ENCODE results near the gene NTRK1.
A peak's percentile ranks its signal among the peaks of the same experiment; 100 is the strongest.

DNA sequence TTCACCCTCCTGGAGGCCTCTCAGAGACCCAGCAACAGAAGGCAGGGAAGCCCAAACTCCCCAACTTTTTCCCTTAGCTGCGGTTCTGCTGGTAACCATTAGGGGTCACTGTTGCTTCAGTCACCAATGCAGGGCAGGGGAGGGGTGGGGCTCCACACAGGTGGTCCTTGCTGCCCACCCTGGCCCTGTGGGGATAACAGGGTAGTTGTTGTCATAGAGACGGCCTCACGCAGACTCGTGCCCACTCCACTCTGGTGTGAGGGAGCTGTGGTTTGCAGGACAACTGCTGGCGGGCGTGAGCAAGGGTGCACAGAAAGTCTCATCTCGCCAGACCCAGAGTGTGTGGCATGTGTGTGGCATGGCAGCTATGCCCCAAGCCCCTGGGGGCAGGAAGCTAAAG lies 21.7 kb upstream of the NTRK1 start:
- TF ChIP-seq ZNF354C (tag by site-specific recombination; IDR thresholded peaks at IDR 0.05; ENCODE audit: borderline replicate concordance, low read depth) (no peak), SP2 (tag by site-specific recombination; IDR thresholded peaks at IDR 0.05) (no peak), SALL2 (tag by site-specific recombination; IDR thresholded peaks at IDR 0.05; ENCODE audit: borderline replicate concordance) (no peak), KLF16 (tag by site-specific recombination; IDR thresholded peaks at IDR 0.05) (no peak), MEIS1 (CRISPR knock-in tag; IDR thresholded peaks at IDR 0.05; ENCODE audit: borderline replicate concordance) (no peak), ZNF214 (tag by site-specific recombination; IDR thresholded peaks at IDR 0.05; ENCODE audit: borderline replicate concordance) (no peak), EGR2 (tag by site-specific recombination; IDR thresholded peaks at IDR 0.05; ENCODE audit: low read depth) (no peak), ZSCAN23 (tag by site-specific recombination; IDR thresholded peaks at IDR 0.05) (no peak)
- TF ChIP-seq, protein P1, sequence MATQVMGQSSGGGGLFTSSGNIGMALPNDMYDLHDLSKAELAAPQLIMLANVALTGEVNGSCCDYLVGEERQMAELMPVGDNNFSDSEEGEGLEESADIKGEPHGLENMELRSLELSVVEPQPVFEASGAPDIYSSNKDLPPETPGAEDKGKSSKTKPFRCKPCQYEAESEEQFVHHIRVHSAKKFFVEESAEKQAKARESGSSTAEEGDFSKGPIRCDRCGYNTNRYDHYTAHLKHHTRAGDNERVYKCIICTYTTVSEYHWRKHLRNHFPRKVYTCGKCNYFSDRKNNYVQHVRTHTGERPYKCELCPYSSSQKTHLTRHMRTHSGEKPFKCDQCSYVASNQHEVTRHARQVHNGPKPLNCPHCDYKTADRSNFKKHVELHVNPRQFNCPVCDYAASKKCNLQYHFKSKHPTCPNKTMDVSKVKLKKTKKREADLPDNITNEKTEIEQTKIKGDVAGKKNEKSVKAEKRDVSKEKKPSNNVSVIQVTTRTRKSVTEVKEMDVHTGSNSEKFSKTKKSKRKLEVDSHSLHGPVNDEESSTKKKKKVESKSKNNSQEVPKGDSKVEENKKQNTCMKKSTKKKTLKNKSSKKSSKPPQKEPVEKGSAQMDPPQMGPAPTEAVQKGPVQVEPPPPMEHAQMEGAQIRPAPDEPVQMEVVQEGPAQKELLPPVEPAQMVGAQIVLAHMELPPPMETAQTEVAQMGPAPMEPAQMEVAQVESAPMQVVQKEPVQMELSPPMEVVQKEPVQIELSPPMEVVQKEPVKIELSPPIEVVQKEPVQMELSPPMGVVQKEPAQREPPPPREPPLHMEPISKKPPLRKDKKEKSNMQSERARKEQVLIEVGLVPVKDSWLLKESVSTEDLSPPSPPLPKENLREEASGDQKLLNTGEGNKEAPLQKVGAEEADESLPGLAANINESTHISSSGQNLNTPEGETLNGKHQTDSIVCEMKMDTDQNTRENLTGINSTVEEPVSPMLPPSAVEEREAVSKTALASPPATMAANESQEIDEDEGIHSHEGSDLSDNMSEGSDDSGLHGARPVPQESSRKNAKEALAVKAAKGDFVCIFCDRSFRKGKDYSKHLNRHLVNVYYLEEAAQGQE (tag by site-specific recombination; IDR thresholded peaks at IDR 0.05): no peak
- TF ChIP-seq, protein P2, sequence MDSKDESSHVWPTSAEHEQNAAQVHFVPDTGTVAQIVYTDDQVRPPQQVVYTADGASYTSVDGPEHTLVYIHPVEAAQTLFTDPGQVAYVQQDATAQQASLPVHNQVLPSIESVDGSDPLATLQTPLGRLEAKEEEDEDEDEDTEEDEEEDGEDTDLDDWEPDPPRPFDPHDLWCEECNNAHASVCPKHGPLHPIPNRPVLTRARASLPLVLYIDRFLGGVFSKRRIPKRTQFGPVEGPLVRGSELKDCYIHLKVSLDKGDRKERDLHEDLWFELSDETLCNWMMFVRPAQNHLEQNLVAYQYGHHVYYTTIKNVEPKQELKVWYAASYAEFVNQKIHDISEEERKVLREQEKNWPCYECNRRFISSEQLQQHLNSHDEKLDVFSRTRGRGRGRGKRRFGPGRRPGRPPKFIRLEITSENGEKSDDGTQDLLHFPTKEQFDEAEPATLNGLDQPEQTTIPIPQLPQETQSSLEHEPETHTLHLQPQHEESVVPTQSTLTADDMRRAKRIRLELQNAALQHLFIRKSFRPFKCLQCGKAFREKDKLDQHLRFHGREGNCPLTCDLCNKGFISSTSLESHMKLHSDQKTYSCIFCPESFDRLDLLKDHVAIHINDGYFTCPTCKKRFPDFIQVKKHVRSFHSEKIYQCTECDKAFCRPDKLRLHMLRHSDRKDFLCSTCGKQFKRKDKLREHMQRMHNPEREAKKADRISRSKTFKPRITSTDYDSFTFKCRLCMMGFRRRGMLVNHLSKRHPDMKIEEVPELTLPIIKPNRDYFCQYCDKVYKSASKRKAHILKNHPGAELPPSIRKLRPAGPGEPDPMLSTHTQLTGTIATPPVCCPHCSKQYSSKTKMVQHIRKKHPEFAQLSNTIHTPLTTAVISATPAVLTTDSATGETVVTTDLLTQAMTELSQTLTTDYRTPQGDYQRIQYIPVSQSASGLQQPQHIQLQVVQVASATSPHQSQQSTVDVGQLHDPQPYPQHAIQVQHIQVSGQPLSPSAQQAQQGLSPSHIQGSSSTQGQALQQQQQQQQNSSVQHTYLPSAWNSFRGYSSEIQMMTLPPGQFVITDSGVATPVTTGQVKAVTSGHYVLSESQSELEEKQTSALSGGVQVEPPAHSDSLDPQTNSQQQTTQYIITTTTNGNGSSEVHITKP (tag by site-specific recombination; IDR thresholded peaks at IDR 0.05): no peak
- TF ChIP-seq, protein P3, sequence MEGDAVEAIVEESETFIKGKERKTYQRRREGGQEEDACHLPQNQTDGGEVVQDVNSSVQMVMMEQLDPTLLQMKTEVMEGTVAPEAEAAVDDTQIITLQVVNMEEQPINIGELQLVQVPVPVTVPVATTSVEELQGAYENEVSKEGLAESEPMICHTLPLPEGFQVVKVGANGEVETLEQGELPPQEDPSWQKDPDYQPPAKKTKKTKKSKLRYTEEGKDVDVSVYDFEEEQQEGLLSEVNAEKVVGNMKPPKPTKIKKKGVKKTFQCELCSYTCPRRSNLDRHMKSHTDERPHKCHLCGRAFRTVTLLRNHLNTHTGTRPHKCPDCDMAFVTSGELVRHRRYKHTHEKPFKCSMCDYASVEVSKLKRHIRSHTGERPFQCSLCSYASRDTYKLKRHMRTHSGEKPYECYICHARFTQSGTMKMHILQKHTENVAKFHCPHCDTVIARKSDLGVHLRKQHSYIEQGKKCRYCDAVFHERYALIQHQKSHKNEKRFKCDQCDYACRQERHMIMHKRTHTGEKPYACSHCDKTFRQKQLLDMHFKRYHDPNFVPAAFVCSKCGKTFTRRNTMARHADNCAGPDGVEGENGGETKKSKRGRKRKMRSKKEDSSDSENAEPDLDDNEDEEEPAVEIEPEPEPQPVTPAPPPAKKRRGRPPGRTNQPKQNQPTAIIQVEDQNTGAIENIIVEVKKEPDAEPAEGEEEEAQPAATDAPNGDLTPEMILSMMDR (tag by site-specific recombination; IDR thresholded peaks at IDR 0.05): peak; percentile 78; the same call in 1 of the 2 replicates
- TF ChIP-seq, protein P4, sequence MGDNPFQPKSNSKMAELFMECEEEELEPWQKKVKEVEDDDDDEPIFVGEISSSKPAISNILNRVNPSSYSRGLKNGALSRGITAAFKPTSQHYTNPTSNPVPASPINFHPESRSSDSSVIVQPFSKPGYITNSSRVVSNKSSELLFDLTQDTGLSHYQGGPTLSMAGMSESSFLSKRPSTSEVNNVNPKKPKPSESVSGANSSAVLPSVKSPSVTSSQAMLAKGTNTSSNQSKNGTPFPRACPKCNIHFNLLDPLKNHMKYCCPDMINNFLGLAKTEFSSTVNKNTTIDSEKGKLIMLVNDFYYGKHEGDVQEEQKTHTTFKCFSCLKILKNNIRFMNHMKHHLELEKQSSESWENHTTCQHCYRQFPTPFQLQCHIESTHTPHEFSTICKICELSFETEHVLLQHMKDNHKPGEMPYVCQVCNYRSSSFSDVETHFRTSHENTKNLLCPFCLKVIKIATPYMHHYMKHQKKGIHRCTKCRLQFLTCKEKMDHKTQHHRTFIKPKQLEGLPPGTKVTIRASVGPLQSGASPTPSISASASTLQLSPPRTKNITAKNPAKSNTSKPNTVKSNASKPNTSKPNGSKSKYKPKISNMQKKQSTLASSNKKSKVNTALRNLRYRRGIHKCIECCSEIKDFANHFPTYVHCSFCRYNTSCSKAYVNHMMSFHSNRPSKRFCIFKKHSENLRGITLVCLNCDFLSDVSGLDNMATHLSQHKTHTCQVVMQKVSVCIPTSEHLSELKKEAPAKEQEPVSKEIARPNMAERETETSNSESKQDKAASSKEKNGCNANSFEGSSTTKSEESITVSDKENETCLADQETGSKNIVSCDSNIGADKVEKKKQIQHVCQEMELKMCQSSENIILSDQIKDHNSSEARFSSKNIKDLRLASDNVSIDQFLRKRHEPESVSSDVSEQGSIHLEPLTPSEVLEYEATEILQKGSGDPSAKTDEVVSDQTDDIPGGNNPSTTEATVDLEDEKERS (tag by site-specific recombination; IDR thresholded peaks at IDR 0.05): no peak
- TF ChIP-seq, protein P5, sequence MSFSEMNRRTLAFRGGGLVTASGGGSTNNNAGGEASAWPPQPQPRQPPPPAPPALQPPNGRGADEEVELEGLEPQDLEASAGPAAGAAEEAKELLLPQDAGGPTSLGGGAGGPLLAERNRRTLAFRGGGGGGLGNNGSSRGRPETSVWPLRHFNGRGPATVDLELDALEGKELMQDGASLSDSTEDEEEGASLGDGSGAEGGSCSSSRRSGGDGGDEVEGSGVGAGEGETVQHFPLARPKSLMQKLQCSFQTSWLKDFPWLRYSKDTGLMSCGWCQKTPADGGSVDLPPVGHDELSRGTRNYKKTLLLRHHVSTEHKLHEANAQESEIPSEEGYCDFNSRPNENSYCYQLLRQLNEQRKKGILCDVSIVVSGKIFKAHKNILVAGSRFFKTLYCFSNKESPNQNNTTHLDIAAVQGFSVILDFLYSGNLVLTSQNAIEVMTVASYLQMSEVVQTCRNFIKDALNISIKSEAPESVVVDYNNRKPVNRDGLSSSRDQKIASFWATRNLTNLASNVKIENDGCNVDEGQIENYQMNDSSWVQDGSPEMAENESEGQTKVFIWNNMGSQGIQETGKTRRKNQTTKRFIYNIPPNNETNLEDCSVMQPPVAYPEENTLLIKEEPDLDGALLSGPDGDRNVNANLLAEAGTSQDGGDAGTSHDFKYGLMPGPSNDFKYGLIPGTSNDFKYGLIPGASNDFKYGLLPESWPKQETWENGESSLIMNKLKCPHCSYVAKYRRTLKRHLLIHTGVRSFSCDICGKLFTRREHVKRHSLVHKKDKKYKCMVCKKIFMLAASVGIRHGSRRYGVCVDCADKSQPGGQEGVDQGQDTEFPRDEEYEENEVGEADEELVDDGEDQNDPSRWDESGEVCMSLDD (tag by site-specific recombination; IDR thresholded peaks at IDR 0.05): no peak

All from HEK293 (cell line).